ENCODE measurements around the gene RIMBP2.

GRCh38 chr12:130683080-130683479 is 33.0 kb downstream of the RIMBP2 start:
- TF ChIP-seq CTCF (optimal IDR thresholded peaks at IDR 0.05 in 1 of 3, IDR thresholded peaks at IDR 0.05 in 1 of 3, conservative IDR thresholded peaks at IDR 0.05 in 1 of 3; ENCODE audit: extremely low read depth in 1 of 3, insufficient read depth in 2 of 3, low read length in 3 of 3) (no peak), EZH2 (IDR thresholded peaks at IDR 0.05; ENCODE audit: low read length) (no peak)
